GM23338 (cell line): ENCODE data around the gene TRIM38. TPM values are rescaled to one million over a fixed set of nuclear protein-coding genes. Genes with fewer than 3 reads are reported as not detected.

Source experiments
- ATAC-seq: fragments of 200-7000 bp; cut with Tn5 transposase; 3 replicates; pipeline ENCODE4 v1.9.1; 2020
- DNase-seq: peaks from one replicate; pipeline ENCODE4 v3.0.0-alpha.2; 2015; ENCODE audit warnings: low spot score
- H2AFZ ChIP-seq: fragments of 200-600 bp; sonication (generic); 2 replicates; pipeline ENCODE4 v1.8.0; 2016; ENCODE audit warnings: antibody characterized with exemption, mild to moderate bottlenecking, moderate library complexity
- H3F3A ChIP-seq: fragments of 200-600 bp; sonication (generic); replicated peaks from 2 replicates; pipeline ENCODE4 v1.8.0; 2017; ENCODE audit warnings: antibody characterized with exemption, mixed run types, low read depth
- H3K27ac ChIP-seq: fragments of 200-600 bp; sonication (generic); 2 replicates; pipeline ENCODE4 v1.6.1; 2016; ENCODE audit warnings: low read depth
- H3K27me3 ChIP-seq: fragments of 200-600 bp; sonication (generic); 2 replicates; pipeline ENCODE4 v1.8.0; 2016; ENCODE audit warnings: mild to moderate bottlenecking, mixed run types, moderate library complexity; ENCODE audit not compliant: insufficient read depth
- H3K36me3 ChIP-seq: fragments of 200-600 bp; sonication (generic); 2 replicates; pipeline ENCODE4 v1.8.0; 2016; ENCODE audit warnings: mild to moderate bottlenecking; ENCODE audit not compliant: insufficient read depth
- H3K4me1 ChIP-seq: fragments of 200-600 bp; sonication (generic); 2 replicates; pipeline ENCODE4 v1.8.0; 2016; ENCODE audit warnings: mild to moderate bottlenecking, moderate library complexity; ENCODE audit not compliant: insufficient read depth
- H3K4me2 ChIP-seq: fragments of 200-600 bp; sonication (generic); 2 replicates; pipeline ENCODE4 v1.7.1; 2017; ENCODE audit warnings: mixed run types
- H3K4me3 ChIP-seq: fragments of 200-600 bp; sonication (generic); 2 replicates; pipeline ENCODE4 v1.6.1; 2016; ENCODE audit warnings: mixed run types
- H3K79me2 ChIP-seq: fragments of 200-600 bp; sonication (generic); replicated peaks from 2 replicates; pipeline ENCODE4 v1.8.0; 2017; ENCODE audit warnings: mild to moderate bottlenecking; ENCODE audit not compliant: insufficient read depth
- H3K9me2 ChIP-seq: fragments of 200-600 bp; sonication (generic); 2 replicates; pipeline ENCODE4 v1.8.0; 2017; ENCODE audit not compliant: insufficient read depth
- H4K20me1 ChIP-seq: fragments of 200-600 bp; sonication (generic); replicated peaks from 2 replicates; pipeline ENCODE4 v1.8.0; 2017; ENCODE audit warnings: mild to moderate bottlenecking; ENCODE audit not compliant: insufficient read depth
- H3K27ac Mint-ChIP-seq: 2 replicates; pipeline ENCODE4 v1.8.0; 2020; ENCODE audit warnings: inconsistent platforms, mild to moderate bottlenecking, moderate library complexity, mixed read lengths
- H3K27me3 Mint-ChIP-seq: 3 replicates; pipeline ENCODE4 v1.8.0; 2022; ENCODE audit warnings: low read depth, mild to moderate bottlenecking, moderate library complexity, mixed read lengths, inconsistent platforms; ENCODE audit not compliant: insufficient read depth, poor library complexity
- H3K36me3 Mint-ChIP-seq: 3 replicates; pipeline ENCODE4 v1.8.0; 2021; ENCODE audit warnings: low read depth, mild to moderate bottlenecking, inconsistent platforms, moderate library complexity, mixed read lengths
- H3K4me1 Mint-ChIP-seq: 3 replicates; pipeline ENCODE4 v1.8.0; 2020; ENCODE audit warnings: mild to moderate bottlenecking, inconsistent platforms, mixed read lengths
- H3K4me3 Mint-ChIP-seq: 3 replicates; pipeline ENCODE4 v1.8.0; 2021; ENCODE audit warnings: moderate library complexity, mild to moderate bottlenecking, inconsistent platforms, mixed read lengths
- H3K9me3 Mint-ChIP-seq: 3 replicates; pipeline ENCODE4 v1.8.0; 2020; ENCODE audit warnings: moderate library complexity, mild to moderate bottlenecking, inconsistent platforms, mixed read lengths
- CREB1 ChIP-seq: fragments of 250-450 bp; sonication (Bioruptor Pico); IDR thresholded peaks from 2 replicates; pipeline ENCODE4 v1.5.0; 2020; ENCODE audit warnings: low read depth, mild to moderate bottlenecking, moderate library complexity
- ETS1 ChIP-seq: IDR thresholded peaks from 2 replicates; pipeline ENCODE4 v1.6.1; 2016; ENCODE audit warnings: antibody characterized with exemption
- EZH2 ChIP-seq: fragments of 200-600 bp; sonication (generic); IDR thresholded peaks from one replicate; pipeline ENCODE4 v1.8.0; 2017; ENCODE audit warnings: antibody characterized with exemption, mild to moderate bottlenecking, low read depth; ENCODE audit not compliant: unreplicated experiment
- EZH2phosphoT487 ChIP-seq: fragments of 200-600 bp; sonication (generic); IDR thresholded peaks from one replicate; pipeline ENCODE4 v1.8.1; 2018; ENCODE audit warnings: antibody characterized with exemption; ENCODE audit not compliant: unreplicated experiment
- JUNB ChIP-seq: IDR thresholded peaks from one replicate; pipeline ENCODE4 v1.6.1; 2016; ENCODE audit warnings: antibody characterized with exemption; ENCODE audit not compliant: unreplicated experiment
- NANOG ChIP-seq: IDR thresholded peaks from 2 replicates; pipeline ENCODE4 v1.6.1; 2016; ENCODE audit warnings: antibody characterized with exemption, borderline replicate concordance
- POLR2AphosphoS5 ChIP-seq: IDR thresholded peaks from 2 replicates; pipeline ENCODE4 v1.6.1; 2016; ENCODE audit warnings: antibody characterized with exemption, low read depth
- REST ChIP-seq: IDR thresholded peaks from one replicate; pipeline ENCODE4 v1.6.1; 2018; ENCODE audit warnings: antibody characterized with exemption; ENCODE audit not compliant: unreplicated experiment
- STAT1 ChIP-seq: IDR thresholded peaks from one replicate; pipeline ENCODE4 v1.6.1; 2016; ENCODE audit warnings: antibody characterized with exemption; ENCODE audit not compliant: unreplicated experiment
- ZNF114 ChIP-seq: fragments of 250-450 bp; sonication (Bioruptor Pico); IDR thresholded peaks from 2 replicates; pipeline ENCODE4 v1.5.0; 2020; ENCODE audit warnings: mild to moderate bottlenecking, moderate library complexity
- ZNF331 ChIP-seq: fragments of 250-450 bp; sonication (Bioruptor Pico); IDR thresholded peaks from 2 replicates; pipeline ENCODE4 v1.5.0; 2020; ENCODE audit warnings: low read depth, mild to moderate bottlenecking, moderate library complexity
- polyA plus RNA-seq: library from polyadenylated mRNA; unstranded; fragments of >200 nt; fragmentation: Nextera tagmentation; extraction: Ambion mirVana; gene quantifications from 2 replicates; pipeline ENCODE4 v1.2.1, GENCODE V29; 2016
- total RNA-seq: library from RNA; depleted of rRNA; stranded (reverse); fragments of >200 nt; shearing (Covaris generic); gene quantifications from 2 replicates; pipeline ENCODE4 v1.2.3, GENCODE V29; 2014

TRIM38 gene
- total and polyA plus RNA-seq, 2 experiments from 2014 or later: 0.66 to 0.82 TPM

- peak overlapping the region; percentile 77 for H3K4me2 ChIP-seq
- no peaks in the 10 kb centered on the region; the same call in 2 of the 3 replicates for H3K36me3 Mint-ChIP-seq
- peaks cover 38% of the 10 kb centered on the region for H3K4me1 ChIP-seq
- no peak for ATAC-seq
- H2AFZ ChIP-seq: no peak overlapping the region
- DNase-seq: no peak
- no peaks in the 10 kb centered on the region for H3K9me2 ChIP-seq
- H3K9me3 Mint-ChIP-seq: peaks cover 11% of the 10 kb centered on the region; the same call in 1 of the 3 replicates
- H3K27ac ChIP-seq: peak overlapping the region; percentile 98
- peak overlapping the region; percentile 86 for H3K4me3 Mint-ChIP-seq
- no peaks in the 10 kb centered on the region for H3K27me3 ChIP-seq
- peaks cover 8% of the 10 kb centered on the region; the same call in 1 of the 2 replicates for H3F3A ChIP-seq
- no peaks in the 10 kb centered on the region for H3K79me2 ChIP-seq
- TF ChIP-seq EZH2phosphoT487 (no peak), JUNB (no peak), ZNF114 (CRISPR knock-in tag) (no peak), REST (no peak), ETS1 (no peak), ZNF331 (CRISPR knock-in tag) (no peak), NANOG (no peak)
- peak overlapping the region; percentile 69 for H3K4me3 ChIP-seq
- H3K27me3 Mint-ChIP-seq: peaks cover 46% of the 10 kb centered on the region
- H3K36me3 ChIP-seq: no peaks in the 10 kb centered on the region
- H4K20me1 ChIP-seq: no peaks in the 10 kb centered on the region
- H3K4me1 Mint-ChIP-seq: peaks cover 59% of the 10 kb centered on the region
- H3K27ac Mint-ChIP-seq: peak overlapping the region; percentile 99
Observed at GRCh38 chr6:26029857-26030653, 67.5 kb downstream of the TRIM38 start.

- Histone ChIP-seq H3K36me3 (no peaks in the 10 kb centered on the region), H3K79me2 (no peaks in the 10 kb centered on the region), H3F3A (peaks cover 8% of the 10 kb centered on the region; the same call in 1 of the 2 replicates), H3K4me3 (peak overlapping the region; percentile 69), H3K27ac (peak overlapping the region; percentile 98; the same call in 1 of the 2 replicates), H3K4me1 (peaks cover 40% of the 10 kb centered on the region), H4K20me1 (no peaks in the 10 kb centered on the region), H2AFZ (no peak overlapping the region), H3K27me3 (no peaks in the 10 kb centered on the region), H3K9me2 (no peaks in the 10 kb centered on the region), H3K4me2 (peak overlapping the region; percentile 77)
- Mint-ChIP-seq H3K27me3 (peaks cover 45% of the 10 kb centered on the region), H3K9me3 (peaks cover 11% of the 10 kb centered on the region; the same call in 1 of the 3 replicates), H3K4me3 (peak overlapping the region; percentile 86), H3K4me1 (peaks cover 57% of the 10 kb centered on the region), H3K36me3 (no peaks in the 10 kb centered on the region; the same call in 2 of the 3 replicates), H3K27ac (peak overlapping the region; percentile 99)
- ATAC-seq (no peak), DNase-seq (no peak)
- TF ChIP-seq ZNF331 (CRISPR knock-in tag): no peak
- no peak for TF ChIP-seq EZH2phosphoT487
- TF ChIP-seq ETS1: no peak
- no peak for TF ChIP-seq EZH2
- no peak for TF ChIP-seq REST
- TF ChIP-seq POLR2AphosphoS5: no peak
- no peak for TF ChIP-seq NANOG
- TF ChIP-seq CREB1: no peak
- no peak for TF ChIP-seq STAT1
- no peak for TF ChIP-seq JUNB
Observed at GRCh38 chr6:26030716-26031115, 68.1 kb downstream of the TRIM38 start.
